ENCODE measurements around the gene TIAM2.
"Not testable (repeated sequence)": the region's sequence is repeated elsewhere in the genome, so short reads cannot be mapped to it uniquely, and the experiment has no call there.

GRCh38 chr6:155230975-155231374 is 235.9 kb downstream of the TIAM2 start:
- TF ChIP-seq EZH2 (IDR thresholded peaks at IDR 0.05; ENCODE audit: borderline replicate concordance, low read depth, low read length, poor library complexity, severe bottlenecking); CTCF (conservative IDR thresholded peaks at IDR 0.05; ENCODE audit: low read depth, low read length): not testable (repeated sequence)

Data from A673 (cell line).